CMK (cell line): ENCODE results near the gene GHR.
"Not testable (repeated sequence)": the region's sequence is repeated elsewhere in the genome, so short reads cannot be mapped to it uniquely, and the experiment has no call there.

Experiments
- DNase-seq: peaks from one replicate; pipeline ENCODE4 v3.0.0-alpha.2; 2010; ENCODE audit warnings: low read depth

Gene GHR

GRCh38 chr5:42645138-42645537, 221.9 kb downstream of the GHR start:
- no peak for DNase-seq

GRCh38 chr5:42648036-42648435, 224.8 kb downstream of the GHR start:
- no peak for DNase-seq

GRCh38 chr5:42648915-42649314, 225.7 kb downstream of the GHR start:
- no peak for DNase-seq

- DNase-seq, result no peak
Measured at GRCh38 chr5:42650084-42650483, 226.8 kb downstream of the GHR start.

DNA sequence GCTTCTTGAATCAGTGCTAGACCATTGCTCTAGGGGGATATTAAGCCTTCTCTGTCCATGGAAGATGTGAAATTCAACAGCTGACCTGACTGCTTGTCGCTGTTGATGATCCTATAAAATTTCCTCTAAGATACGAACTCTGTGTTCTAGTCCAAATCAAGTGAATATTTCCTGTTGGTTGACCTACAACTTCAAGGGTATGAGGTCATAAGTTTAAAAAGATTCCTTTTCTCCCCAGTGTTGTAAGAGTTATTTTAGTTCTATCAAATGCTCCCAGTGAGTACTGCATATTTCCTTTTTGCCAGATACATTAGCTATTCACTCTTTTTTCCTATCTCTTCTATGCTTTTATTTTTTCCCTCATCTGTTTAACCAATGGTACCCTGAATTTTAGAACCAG, 230.5 kb downstream of the GHR start:
- no peak for DNase-seq

DNA sequence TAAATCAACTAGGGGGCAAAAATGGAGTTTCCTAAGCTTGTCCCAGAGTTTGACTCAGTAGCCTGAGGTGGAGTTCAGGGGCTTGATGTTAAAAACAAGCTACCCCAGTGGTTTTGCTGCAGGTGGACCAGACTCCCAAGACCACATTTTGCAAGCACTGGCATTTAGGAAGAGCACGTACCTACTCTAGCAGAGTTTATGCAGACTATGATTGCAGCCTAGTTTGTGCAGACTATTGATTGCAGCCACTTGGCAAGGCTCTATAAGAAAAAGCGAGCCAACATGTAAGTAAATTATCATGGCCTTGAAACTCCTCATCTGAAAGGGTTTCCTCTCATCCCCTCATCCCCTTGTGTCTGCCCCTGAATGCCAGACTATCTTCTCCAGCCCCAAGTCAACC, 231.4 kb downstream of the GHR start:
- DNase-seq, result no peak

GRCh38 chr5:42655982-42656650, 232.9 kb downstream of the GHR start:
- DNase-seq, result no peak

- DNase-seq, result no peak
Measured at GRCh38 chr5:42656651-42657015, 233.4 kb downstream of the GHR start.

DNA sequence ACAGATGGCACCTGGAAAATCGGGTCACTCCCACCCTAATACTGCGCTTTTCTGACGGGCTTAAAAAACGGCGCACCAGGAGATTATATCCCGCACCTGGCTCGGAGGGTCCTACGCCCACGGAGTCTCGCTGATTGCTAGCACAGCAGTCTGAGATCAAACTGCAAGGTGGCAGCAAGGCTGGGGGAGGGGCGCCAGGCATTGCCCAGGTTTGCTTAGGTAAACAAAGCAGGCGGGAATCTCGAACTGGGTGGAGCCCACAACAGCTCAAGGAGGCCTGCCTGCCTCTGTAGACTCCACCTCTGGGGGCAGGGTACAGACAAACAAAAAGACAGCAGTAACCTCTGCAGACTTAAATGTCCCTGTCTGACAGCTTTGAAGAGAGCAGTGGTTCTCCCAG, 236.6 kb downstream of the GHR start:
- not testable (repeated sequence) for DNase-seq

DNA sequence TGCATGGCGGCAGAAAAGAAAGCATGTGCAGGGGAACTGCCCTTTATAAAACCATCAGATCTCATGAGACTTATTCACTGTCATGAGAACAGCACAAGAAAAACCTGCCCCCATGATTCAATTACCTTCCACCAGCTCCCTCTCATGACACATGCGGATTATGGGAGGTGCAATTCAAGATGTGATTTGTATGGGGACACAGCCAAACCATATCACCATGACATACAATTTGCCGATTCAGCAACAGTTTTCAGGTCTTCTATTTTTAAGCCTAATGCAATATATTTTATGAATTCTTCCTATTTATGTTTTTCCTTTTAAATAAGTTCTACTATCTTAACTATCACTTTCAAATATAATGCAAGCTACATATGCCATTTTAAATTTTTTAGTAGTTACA, 242.6 kb downstream of the GHR start:
- DNase-seq, result no peak

- no peak for DNase-seq
Measured at GRCh38 chr5:42666869-42667268, 243.6 kb downstream of the GHR start.

DNA sequence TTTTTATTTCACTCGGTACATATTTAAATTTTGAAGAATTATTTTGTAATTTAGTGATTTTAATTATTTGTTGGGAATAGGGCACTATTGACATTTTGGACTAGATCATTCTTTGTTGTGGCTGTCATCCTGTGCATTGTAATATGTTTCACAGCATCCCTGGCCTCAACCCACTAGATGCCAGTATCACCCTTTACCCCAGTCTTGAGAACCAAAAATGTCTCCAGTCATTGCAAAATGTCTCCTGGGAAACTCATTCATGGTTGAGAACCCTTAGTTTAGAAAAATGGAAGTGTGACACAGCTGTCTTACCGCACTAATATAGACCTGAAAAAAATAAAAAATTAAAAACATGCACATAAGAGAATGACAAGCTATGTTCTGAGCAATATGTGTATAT, 245.0 kb downstream of the GHR start:
- no peak for DNase-seq

GRCh38 chr5:42672925-42673324, 249.7 kb downstream of the GHR start:
- DNase-seq, result no peak

DNA sequence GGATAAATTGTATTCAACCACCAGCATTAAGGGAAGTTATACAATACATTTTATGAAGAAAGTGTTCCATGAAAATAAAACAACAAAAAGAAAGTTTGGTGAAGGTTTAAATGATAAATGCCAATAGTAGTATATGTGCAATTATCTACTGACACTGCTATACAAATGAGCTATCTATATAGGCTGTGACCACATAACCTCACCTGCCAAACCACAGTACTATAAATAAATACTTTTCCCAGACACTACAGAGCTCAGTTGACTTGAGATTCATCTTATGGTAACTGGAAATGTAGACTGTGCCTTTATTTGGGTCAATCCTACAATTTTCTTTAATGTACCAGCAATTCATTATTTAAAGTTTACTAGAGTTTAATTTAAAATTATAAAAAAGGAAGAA, 252.4 kb downstream of the GHR start:
- DNase-seq, result no peak

GRCh38 chr5:42676362-42676761, 253.1 kb downstream of the GHR start:
- no peak for DNase-seq

- DNase-seq, result no peak
Measured at GRCh38 chr5:42677156-42677842, 254.1 kb downstream of the GHR start.

DNA sequence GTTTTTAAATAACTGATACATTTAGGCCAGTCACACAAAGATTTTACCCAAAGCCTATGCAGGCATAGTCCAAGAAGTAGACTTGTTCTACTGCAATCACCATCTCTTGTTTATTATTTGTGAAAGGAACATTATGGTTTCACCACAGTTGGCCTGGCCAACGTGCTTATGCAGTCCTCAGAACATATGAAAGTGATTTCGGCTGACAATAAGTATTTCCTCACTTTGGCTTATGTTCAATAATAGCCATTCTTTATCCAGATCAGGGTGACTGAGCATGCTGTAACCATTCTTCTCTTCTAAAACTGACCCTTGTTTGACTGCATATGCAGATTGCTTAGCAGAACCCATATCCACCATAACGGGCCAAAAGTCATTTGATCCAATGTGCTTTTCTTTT, 256.8 kb downstream of the GHR start:
- DNase-seq, result no peak

GRCh38 chr5:42685078-42685477, 261.8 kb downstream of the GHR start:
- not testable (repeated sequence) for DNase-seq

GRCh38 chr5:42689391-42689790, 266.2 kb downstream of the GHR start:
- no peak for DNase-seq

DNA sequence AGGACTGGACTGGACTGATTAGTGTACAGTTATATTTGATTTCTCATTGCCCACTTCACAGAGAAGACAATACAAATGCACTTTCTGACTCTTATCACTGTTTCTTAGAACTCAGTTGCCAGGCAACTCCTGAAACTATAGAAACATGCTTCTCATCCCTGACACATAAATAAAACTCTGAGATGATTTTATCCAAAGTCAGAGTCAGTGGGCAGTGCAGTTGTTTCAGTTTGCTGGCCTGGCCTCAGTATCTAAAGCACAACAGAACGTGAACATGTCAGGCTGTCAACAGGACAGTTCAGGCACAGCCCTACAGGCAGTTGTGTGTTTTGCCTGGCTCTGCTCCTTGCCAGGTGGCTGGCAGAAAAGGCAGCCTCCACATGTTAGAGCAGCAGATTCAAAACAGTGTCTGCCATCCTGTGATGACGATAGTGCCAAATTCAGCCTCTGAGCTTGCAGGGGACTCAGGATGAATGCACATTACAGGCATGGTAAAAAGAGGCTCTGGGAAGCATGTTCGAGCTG, 268.2 kb downstream of the GHR start:
- no peak for DNase-seq

DNA sequence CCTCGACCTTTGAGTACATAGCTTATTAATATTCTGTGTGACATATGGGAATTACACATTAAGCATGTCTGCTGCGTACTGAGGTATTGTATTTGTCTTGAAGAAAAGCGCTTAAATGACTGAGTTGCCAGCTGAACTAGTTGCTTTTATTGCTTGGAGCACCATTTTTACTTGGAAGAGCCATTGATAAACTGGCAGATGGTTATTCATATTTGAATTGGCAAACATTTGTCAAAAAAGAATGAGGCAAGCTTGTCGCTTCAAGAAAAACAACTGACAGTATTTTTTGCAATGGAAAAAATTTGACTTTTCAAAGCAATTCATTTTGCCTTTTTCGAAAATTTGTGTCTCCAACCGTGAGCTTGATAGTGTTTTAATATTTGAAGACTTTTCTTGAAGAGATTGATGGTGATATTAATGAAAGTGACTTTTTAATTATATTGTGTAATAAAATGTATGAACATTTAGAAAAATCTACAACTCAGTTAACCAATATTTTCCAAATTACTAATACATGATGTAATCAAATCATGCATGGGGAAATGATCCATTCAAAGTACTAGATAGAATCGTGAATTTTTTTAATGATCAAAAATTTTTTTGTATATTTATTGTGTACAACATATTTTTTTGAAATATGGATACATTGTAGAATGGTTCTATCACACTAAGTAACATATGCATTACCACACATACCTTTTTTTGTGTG, 278.3 kb downstream of the GHR start:
- no peak for DNase-seq

- DNase-seq, result no peak
Measured at GRCh38 chr5:42703238-42703637, 280.0 kb downstream of the GHR start.

- no peak for DNase-seq
Measured at GRCh38 chr5:42715785-42716184, 292.5 kb downstream of the GHR start.
